ENCODE results near the gene STAT4.

The STAT4 gene

GRCh38 chr2:191041418-191042161 lies 109.2 kb downstream of the STAT4 start:
- ATAC-seq: peak; percentile 82
- no peak for DNase-seq

- no peak for DNase-seq
- no peak for ATAC-seq
Measured at GRCh38 chr2:191039616-191040015, 111.2 kb downstream of the STAT4 start.

GRCh38 chr2:191038741-191039140 lies 112.1 kb downstream of the STAT4 start:
- DNase-seq (no peak), ATAC-seq (no peak)

DNA sequence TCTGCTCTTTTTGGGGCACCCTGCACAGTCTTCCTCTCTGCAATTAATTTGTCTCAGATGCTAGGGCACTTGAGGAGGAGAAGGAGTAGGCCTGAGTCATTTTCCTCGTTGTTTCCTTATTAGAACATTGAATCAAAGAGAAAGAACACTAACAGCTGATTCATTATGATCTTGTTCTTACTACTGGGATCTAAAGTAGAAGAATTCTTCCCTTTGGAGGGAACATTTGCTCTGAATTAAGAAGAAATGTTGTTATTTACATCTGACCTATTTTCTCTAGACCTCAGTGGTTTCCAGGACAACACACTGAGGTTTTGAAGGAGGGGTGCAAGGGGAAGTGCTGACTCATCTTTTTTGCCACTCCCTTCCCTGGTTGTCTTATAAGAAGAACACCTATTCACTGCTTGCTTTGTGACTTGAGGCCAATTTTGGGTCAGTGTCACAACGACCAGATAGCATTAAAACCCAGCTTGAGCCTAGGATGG lies 112.5 kb downstream of the STAT4 start:
- ATAC-seq (no peak), DNase-seq (no peak)

DNA sequence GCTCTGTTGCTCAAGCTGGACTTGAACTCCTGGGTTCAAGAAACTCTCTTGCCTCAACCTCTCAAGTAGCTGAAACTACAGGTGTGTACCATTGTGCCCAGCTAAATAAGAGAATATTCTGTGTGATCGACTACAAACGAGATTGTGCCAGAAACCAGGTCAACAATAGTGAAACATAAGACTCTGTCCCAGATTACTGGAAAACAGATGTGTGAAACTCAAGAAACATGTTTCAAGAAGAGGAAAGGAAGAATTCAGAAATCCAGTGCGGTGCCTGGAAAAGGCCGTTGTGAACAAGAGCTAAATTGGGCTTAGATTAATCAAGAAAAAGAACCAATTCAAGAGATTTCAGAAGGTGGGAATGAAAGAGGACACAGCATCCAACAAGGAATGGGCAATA lies 113.4 kb downstream of the STAT4 start:
- DNase-seq (no peak), ATAC-seq (no peak)

GRCh38 chr2:191036363-191036762 lies 114.4 kb downstream of the STAT4 start:
- no peak for DNase-seq
- ATAC-seq: no peak

DNA sequence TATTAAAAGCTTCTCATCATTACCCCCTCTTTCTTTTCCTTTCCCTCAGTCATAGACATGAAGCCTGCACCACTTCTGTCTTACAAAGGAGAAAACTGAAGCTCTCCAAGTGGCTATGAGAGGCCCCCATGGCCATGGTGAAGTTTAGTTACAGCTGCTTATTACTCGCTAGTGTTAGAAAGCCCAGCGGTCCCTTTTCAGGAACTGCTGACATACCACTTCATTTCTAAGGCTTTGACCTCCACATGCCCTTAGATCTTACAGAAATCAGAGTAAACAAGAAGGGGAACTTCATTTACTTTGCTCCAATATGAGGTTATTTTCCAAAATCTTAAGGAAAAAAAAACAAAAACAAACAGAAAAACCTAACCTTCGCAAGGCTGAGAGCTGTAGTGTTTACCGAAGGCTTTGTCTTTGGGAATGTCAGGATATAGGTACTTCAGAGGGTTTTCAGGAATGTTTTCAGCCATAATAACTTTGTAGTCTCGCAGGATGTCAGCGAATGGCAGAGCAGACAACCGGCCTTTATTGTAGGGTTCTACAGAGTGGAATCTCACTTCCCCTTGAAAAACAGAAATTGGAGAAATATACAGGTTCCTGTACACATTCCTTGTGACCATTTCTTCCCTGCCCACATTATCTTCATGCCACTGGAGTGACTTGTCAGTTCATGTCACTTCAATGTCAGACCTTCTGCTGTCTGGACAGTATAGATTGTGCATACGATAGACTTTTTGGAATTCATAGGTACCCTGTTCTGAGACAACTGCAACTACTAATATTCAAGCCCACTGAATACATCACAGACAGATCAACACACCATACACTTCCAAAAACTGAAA lies 118.0 kb downstream of the STAT4 start:
- no peak for ATAC-seq
- DNase-seq: no peak

DNA sequence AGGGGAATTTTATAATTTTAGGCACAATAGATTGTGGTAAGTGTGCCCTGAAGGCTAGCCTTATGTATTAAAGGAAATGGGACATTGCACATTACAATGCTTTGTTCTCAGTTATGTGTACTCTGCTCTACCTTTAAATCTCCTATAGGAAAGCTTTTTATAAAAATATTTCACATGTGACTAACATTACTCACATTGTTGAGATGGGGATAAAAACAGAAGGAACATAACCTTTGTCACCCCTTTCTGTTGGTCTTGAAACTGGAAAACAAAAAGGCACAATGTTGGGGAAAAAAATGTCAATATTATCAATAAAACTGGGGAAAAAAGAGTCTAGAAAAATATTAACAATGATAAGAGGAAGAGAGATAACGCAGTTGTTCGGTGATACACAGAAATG lies 119.5 kb downstream of the STAT4 start:
- DNase-seq (no peak), ATAC-seq (no peak)

GRCh38 chr2:191030521-191031154 lies 120.2 kb downstream of the STAT4 start:
- DNase-seq (no peak), ATAC-seq (peak; percentile 82)

GRCh38 chr2:191029280-191029950 lies 121.4 kb downstream of the STAT4 start:
- ATAC-seq: no peak
- no peak for DNase-seq

DNA sequence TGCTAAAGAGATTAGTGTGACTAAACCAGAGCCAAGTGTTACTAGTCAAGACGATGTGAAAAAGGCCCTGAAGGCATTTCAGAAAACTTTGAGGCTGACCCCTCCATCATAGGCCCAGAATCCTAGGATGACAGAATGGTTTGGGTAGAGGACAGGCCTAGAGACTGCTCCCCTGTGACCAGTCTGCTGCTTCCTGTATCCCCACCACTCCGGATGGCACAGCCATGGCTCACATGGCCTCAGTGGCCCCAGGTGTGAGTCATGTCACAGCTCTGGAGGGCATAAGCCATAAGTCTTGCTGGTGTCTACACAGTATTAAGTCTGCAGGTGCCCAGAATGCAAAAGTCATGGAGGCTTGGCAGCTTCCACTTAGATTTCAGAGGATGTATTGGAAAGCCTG lies 124.4 kb downstream of the STAT4 start:
- peak; percentile 19 for ATAC-seq

DNA sequence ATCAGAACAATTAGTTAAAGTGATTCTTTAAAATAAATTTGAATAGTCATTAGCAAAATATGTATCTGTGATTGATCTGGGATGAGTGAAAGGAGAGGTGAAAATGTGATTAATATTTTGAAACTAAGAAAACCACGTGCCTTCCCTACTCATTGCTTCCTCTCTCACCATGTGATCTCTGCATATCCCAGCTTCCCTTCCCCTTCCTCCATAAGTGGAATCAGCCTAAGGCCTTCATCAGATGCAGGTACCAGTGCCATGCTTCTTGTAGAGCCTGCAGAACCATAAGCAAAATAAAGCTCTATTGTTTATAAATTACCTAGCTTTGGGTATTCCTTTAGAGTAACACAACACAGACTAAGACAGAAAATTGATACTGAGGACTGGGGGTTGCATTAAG lies 125.7 kb downstream of the STAT4 start:
- DNase-seq: no peak
- no peak for ATAC-seq

More for the DNA sequence above, 124.4 kb downstream of the STAT4 start:
- no peak for DNase-seq

DNA sequence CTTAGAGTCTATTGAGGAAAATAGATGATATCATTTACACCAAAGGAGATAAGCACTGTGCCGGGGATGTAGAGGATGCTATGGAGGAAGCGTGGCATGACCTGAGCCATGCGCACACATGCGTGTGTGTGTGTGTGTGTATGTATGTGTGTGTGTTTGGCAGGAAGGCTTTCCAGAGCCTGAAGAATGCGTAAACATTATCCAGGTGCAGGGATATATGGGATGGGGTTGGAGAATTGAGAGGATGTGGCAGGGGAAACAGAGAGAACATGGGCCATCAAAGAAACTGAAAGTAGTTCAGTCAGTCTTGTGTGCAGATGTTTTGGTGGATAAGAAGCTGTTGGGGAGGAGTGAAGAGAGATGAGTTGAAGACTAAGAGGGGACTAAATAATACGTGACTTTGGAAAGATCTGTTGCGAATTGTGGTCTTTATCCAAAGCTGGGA lies 127.5 kb downstream of the STAT4 start:
- ATAC-seq: peak; percentile 19

DNA sequence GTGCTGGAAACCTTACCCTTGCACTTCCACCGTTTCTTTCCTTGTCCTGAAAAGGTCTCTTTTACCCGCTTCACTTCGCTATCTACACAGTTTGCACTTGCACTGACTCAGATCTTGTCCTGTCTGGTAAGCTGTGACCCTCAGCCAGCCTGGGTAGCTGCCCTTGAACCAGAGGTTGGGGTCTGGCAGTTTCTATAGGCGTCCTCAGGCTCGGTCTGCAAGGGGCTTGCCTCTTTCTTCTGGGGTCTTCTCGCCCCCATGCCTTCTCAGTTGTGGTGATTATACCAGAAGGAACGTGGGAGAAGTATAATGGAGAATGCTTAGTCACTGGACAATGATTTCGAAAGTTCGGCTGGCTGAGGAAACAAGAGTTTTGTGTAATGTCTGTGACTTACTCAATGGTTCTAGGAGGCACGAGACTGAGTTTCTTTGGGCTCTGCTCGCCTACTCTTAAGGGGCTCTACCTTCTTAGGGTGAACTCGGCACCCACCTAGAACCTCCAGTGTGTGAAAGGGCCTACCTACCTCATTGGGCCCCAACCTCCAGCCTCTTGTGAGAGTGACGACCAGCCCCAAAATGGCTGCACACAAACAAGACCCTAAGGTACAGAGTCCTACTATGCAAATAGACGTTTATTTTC lies 129.9 kb downstream of the STAT4 start:
- peak; percentile 48 for ATAC-seq
- DNase-seq: peak; percentile 57

More for the DNA sequence above, 127.5 kb downstream of the STAT4 start:
- DNase-seq: no peak

- DNase-seq (peak; percentile 94), ATAC-seq (peak; percentile 70)
Measured at GRCh38 chr2:191020221-191020741, 130.5 kb downstream of the STAT4 start.

DNA sequence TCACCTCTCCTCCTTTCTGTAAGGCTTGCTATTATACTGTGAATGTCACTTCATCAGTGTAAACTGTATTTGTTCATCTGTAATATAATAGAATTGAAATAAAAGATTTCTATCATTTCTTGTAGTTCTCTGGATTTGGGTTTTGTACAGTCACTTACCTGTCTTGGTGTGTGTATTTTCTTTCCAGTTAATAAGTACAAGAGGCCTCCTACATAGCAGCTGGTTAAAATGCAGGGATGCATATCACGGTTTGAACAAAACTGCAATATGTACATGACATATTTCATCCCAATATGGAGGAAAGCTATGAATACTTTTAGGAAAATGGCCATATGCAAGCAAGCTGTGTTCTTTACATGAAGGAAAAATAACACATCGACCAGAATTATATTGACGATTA lies 131.4 kb downstream of the STAT4 start:
- DNase-seq (no peak), ATAC-seq (no peak)

DNA sequence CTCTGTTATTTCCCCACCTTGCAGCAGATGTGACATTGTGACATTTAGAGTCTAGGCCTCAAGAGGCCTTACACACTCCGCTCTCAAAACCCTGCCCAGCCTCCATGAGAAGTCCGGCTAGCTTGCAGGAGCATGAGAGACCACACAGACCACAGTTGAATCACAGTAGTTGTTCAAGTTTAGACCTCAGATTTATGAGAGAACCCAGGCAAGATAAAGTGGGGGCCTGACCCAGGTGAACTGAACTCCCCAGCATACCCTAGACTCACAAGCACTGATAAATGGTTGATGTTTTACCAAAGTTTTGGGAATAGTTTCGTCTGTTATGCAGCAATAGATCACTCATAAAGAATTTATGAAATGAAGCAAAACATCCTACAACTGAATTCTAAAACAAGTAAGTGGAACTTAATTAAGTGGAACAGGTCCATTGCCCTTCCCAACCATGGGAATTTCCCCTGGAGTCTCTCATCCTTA lies 132.1 kb downstream of the STAT4 start:
- DNase-seq (peak; percentile 43), ATAC-seq (no peak)

- ATAC-seq: no peak
- DNase-seq: no peak
Measured at GRCh38 chr2:191018048-191018447, 132.7 kb downstream of the STAT4 start.

GRCh38 chr2:191015831-191016230 lies 135.0 kb downstream of the STAT4 start:
- no peak for ATAC-seq
- DNase-seq: no peak

- DNase-seq: no peak
- no peak for ATAC-seq
Measured at GRCh38 chr2:191015239-191015638, 135.6 kb downstream of the STAT4 start.

DNA sequence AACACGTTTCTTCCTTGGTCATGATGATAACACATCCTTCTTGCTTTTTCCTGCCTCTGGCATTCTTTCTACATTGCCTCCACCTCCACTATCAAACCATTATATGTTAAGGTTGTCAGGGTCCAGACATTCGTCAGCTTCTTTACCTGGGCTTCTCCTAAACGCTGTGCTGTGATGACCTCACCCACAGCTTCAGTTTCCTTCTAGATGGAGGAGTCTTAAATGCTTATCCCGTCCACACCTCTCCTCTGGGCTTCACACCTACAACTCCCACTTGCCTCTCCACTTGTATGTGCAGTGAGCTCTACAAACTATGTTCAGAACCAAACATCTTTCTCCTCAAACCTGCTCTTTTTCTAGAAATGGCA lies 136.2 kb downstream of the STAT4 start:
- DNase-seq: no peak
- peak; percentile 4 for ATAC-seq
